H1 (cell line): ENCODE data around the gene NME8. TPM values are rescaled to one million over a fixed set of nuclear protein-coding genes. Genes with fewer than 3 reads are reported as not detected.

Experiments
- CTCF ChIA-PET: fragments of 300-600 bp; sonication (Branson Sonifier 250); formaldehyde crosslinking; loops from one replicate; lab custom pipeline; 2021; ENCODE audit not compliant: partially characterized antibody; lab: Charles Lee
- POLR2A ChIA-PET: fragments of 300-600 bp; sonication (Branson Sonifier 250); formaldehyde crosslinking; loops from one replicate; lab custom pipeline; 2021; ENCODE audit warnings: inconsistent platforms; ENCODE audit not compliant: partially characterized antibody; lab: Charles Lee
- DNase-seq, 2 experiments: peaks; one replicate each; pipeline versions ENCODE4 v3.0.0 to v3.0.0-alpha.2; 2010 to 2022; ENCODE audit warnings: low spot score in 2 of 2, low read depth in 1 of 2, mixed read lengths in 1 of 2
- FAIRE-seq: peaks from 2 replicates; lab custom pipeline; 2011; peaks lifted over from hg19 to GRCh38; lab: Jason Lieb, UNC
- H2AFZ ChIP-seq: 2 replicates; pipeline ENCODE4 v1.8.1; 2012; ENCODE audit warnings: low read length, inconsistent platforms
- H2AK5ac ChIP-seq: 2 replicates; pipeline ENCODE4 v1.6.1; 2013; ENCODE audit warnings: low read depth, low read length
- H2BK120ac ChIP-seq: replicated peaks from 2 replicates; pipeline ENCODE3; 2013; ENCODE audit warnings: low read depth, low read length, inconsistent platforms
- H2BK12ac ChIP-seq: 2 replicates; pipeline ENCODE4 v1.6.1; 2013; ENCODE audit warnings: low read depth, low read length
- H2BK15ac ChIP-seq: 2 replicates; pipeline ENCODE4 v1.6.1; 2013; ENCODE audit warnings: low read length
- H2BK20ac ChIP-seq: 2 replicates; pipeline ENCODE4 v1.6.1; 2013; ENCODE audit warnings: low read length
- H2BK5ac ChIP-seq: 2 replicates; pipeline ENCODE4 v1.6.1; 2013; ENCODE audit warnings: low read depth, low read length
- H3K14ac ChIP-seq: 2 replicates; pipeline ENCODE4 v1.6.1; 2013; ENCODE audit warnings: inconsistent platforms; ENCODE audit not compliant: insufficient read length
- H3K18ac ChIP-seq: 2 replicates; pipeline ENCODE4 v1.6.1; 2013; ENCODE audit warnings: low read length; ENCODE audit errors: extremely low read depth
- H3K23ac ChIP-seq: 2 replicates; pipeline ENCODE4 v1.6.1; 2013; ENCODE audit warnings: inconsistent platforms; ENCODE audit not compliant: insufficient read length
- H3K23me2 ChIP-seq: 2 replicates; pipeline ENCODE4 v1.6.1; 2013; ENCODE audit warnings: low read depth, low read length
- H3K27ac ChIP-seq: 2 replicates; pipeline ENCODE4 v1.6.1; 2011; ENCODE audit warnings: low read depth, low read length, inconsistent platforms
- H3K27me3 ChIP-seq, 4 experiments: replicated peaks in 1 of 4; 1 replicate in 1 of 4; 2 replicates in 3 of 4; pipeline versions ENCODE4 v1.6.1 to v1.8.1; 2011 to 2013; ENCODE audit warnings: low read length in 3 of 4, mild to moderate bottlenecking in 3 of 4, inconsistent platforms in 2 of 4, mixed read lengths in 2 of 4, moderate library complexity in 1 of 4; ENCODE audit not compliant: control insufficient read depth in 3 of 4, insufficient read depth in 3 of 4; ENCODE audit errors: extremely low read depth in 1 of 4
- H3K36me3 ChIP-seq, 4 experiments: 2 replicates each; pipeline versions ENCODE4 v1.6.1 to v1.8.1; 2011 to 2013; ENCODE audit warnings: mild to moderate bottlenecking in 4 of 4, low read length in 3 of 4, moderate library complexity in 2 of 4, control low read depth in 1 of 4, inconsistent platforms in 1 of 4; ENCODE audit not compliant: insufficient read depth in 4 of 4, control insufficient read depth in 2 of 4
- H3K4ac ChIP-seq: replicated peaks from 2 replicates; pipeline ENCODE3; 2013; ENCODE audit warnings: low read length, low read depth, mixed read lengths, inconsistent platforms; ENCODE audit not compliant: insufficient read length
- H3K4me1 ChIP-seq, 4 experiments: replicated peaks in 1 of 4; 1 replicate in 1 of 4; 2 replicates in 3 of 4; pipeline versions ENCODE4 v1.6.1 to v1.8.1; 2011 to 2013; ENCODE audit warnings: low read length in 3 of 4, inconsistent platforms in 2 of 4, mixed read lengths in 1 of 4; ENCODE audit not compliant: insufficient read depth in 4 of 4, control insufficient read depth in 3 of 4
- H3K4me2 ChIP-seq, 2 experiments: 2 replicates each; pipeline versions ENCODE4 v1.6.1 to v1.8.1; 2011 to 2013; ENCODE audit warnings: low read depth in 2 of 2, low read length in 2 of 2, control low read depth in 1 of 2, inconsistent platforms in 1 of 2, mild to moderate bottlenecking in 1 of 2; ENCODE audit not compliant: insufficient read depth in 1 of 2
- H3K4me3 ChIP-seq, 4 experiments: fragments of 200-600, 300-600 bp in 1 of 4; sonication (generic), shearing (Covaris generic), sonication (Bioruptor Twin) in 1 of 4; 2 replicates each; pipeline versions ENCODE4 v1.5.1 to v1.8.1; 2011 to 2016; ENCODE audit warnings: low read length in 4 of 4, low read depth in 3 of 4, control low read depth in 2 of 4, inconsistent platforms in 2 of 4, mild to moderate bottlenecking in 2 of 4, mixed read lengths in 1 of 4, moderate library complexity in 1 of 4; ENCODE audit not compliant: insufficient read depth in 2 of 4; ENCODE audit errors: extremely low read depth in 1 of 4
- H3K56ac ChIP-seq: replicated peaks from 2 replicates; pipeline ENCODE3; 2013; ENCODE audit warnings: low read depth, mild to moderate bottlenecking, mixed read lengths, low read length, inconsistent platforms; ENCODE audit not compliant: insufficient read length
- H3K79me1 ChIP-seq: 2 replicates; pipeline ENCODE4 v1.6.1; 2013; ENCODE audit warnings: low read depth, low read length, control low read depth
- H3K79me2 ChIP-seq, 2 experiments: 2 replicates each; pipeline versions ENCODE4 v1.6.1 to v1.8.1; 2012 to 2013; ENCODE audit warnings: low read length in 2 of 2, mild to moderate bottlenecking in 2 of 2, inconsistent platforms in 1 of 2; ENCODE audit not compliant: insufficient read depth in 2 of 2, control insufficient read depth in 1 of 2
- H3K9ac ChIP-seq, 4 experiments: replicated peaks in 1 of 4; 1 replicate in 1 of 4; 2 replicates in 3 of 4; pipeline versions ENCODE4 v1.6.1 to v1.8.1; 2011 to 2013; ENCODE audit warnings: low read depth in 3 of 4, low read length in 3 of 4, control low read depth in 2 of 4, mild to moderate bottlenecking in 2 of 4, moderate library complexity in 2 of 4, inconsistent platforms in 1 of 4; ENCODE audit errors: extremely low read depth in 1 of 4
- H3K9me3 ChIP-seq, 2 experiments: 2 replicates each; pipeline versions ENCODE4 v1.6.1 to v1.8.1; 2012 to 2013; ENCODE audit warnings: mild to moderate bottlenecking in 2 of 2, moderate library complexity in 2 of 2, control low read depth in 1 of 2, inconsistent platforms in 1 of 2, low read depth in 1 of 2, low read length in 1 of 2, mixed read lengths in 1 of 2; ENCODE audit not compliant: insufficient read depth in 2 of 2
- H4K20me1 ChIP-seq, 2 experiments: replicated peaks in 1 of 2; 2 replicates each; pipeline versions ENCODE3 to v1.8.1; 2011 to 2013; ENCODE audit warnings: inconsistent platforms in 2 of 2, low read length in 2 of 2, mild to moderate bottlenecking in 1 of 2; ENCODE audit not compliant: insufficient read depth in 2 of 2, control insufficient read depth in 1 of 2
- H4K5ac ChIP-seq: 2 replicates; pipeline ENCODE4 v1.6.1; 2013; ENCODE audit warnings: low read length, low read depth, mixed read lengths, inconsistent platforms; ENCODE audit not compliant: insufficient read length
- H4K8ac ChIP-seq: 2 replicates; pipeline ENCODE4 v1.8.0; 2013; ENCODE audit warnings: mild to moderate bottlenecking, moderate library complexity, low read length, inconsistent platforms; ENCODE audit not compliant: insufficient read depth; ENCODE audit errors: extremely low read depth
- H4K91ac ChIP-seq: replicated peaks from 2 replicates; pipeline ENCODE3; 2013; ENCODE audit warnings: low read length, mixed read lengths, inconsistent platforms; ENCODE audit not compliant: insufficient read length
- JUND ChIP-seq: IDR thresholded peaks from 2 replicates; pipeline ENCODE4 v1.6.1; 2011; ENCODE audit warnings: mild to moderate bottlenecking, improper control_type of control experiment, low read length
- KDM4A ChIP-seq: IDR thresholded peaks from one replicate; pipeline ENCODE4 v1.7.1; 2012; ENCODE audit warnings: low read depth, mild to moderate bottlenecking, moderate library complexity, low read length, inconsistent platforms; ENCODE audit not compliant: severe bottlenecking
- NANOG ChIP-seq: IDR thresholded peaks from 2 replicates; pipeline ENCODE4 v1.6.1; 2011; ENCODE audit warnings: low read length, low read depth, mild to moderate bottlenecking, inconsistent platforms; ENCODE audit not compliant: insufficient read depth, poor library complexity, severe bottlenecking
- WGBS, 2 experiments: shearing (Covaris generic) in 1 of 2; methylation state at CpG; one replicate each; pipeline versions ENCODE4 v1.1.6 to v1.1.7; 2013 to 2015; ENCODE audit warnings: low lambda C conversion rate in 2 of 2, mixed read lengths in 2 of 2, inconsistent platforms in 1 of 2, low coverage in 1 of 2, missing lambda C conversion rate in 1 of 2; ENCODE audit not compliant: insufficient replicate concordance in 2 of 2, insufficient coverage in 1 of 2, insufficient read length in 1 of 2; ENCODE audit errors: extremely low coverage in 1 of 2, missing lambda C conversion rate in 1 of 2; 5-methylcytosine and 5-hydroxymethylcytosine counted together
- polyA plus RNA-seq, 7 experiments: library from polyadenylated mRNA; depleted of rRNA in 3 of 7; stranded (reverse) in 5 of 7; unstranded in 2 of 7; fragments of >200 nt in 5 of 7; fragments of 200-250 nt in 2 of 7; gene quantifications; 1 replicate in 5 of 7; 2 replicates in 1 of 7; 4 replicates in 1 of 7; pipeline versions ENCODE4 v1.2.1 to v1.2.3, GENCODE V29; 2011 to 2013; ENCODE audit warnings: missing spikeins in 2 of 7, mixed read lengths in 2 of 7
- total RNA-seq: library from RNA; stranded (reverse); fragmentation: NEBNext Ultra II Directional; extraction: Animal tissue kit (Norgen Biotek cat#: 25700); gene quantifications from 2 replicates; pipeline ENCODE4 v1.2.1, GENCODE V29; 2021

The NME8 gene
- total and polyA plus RNA-seq, 2 of the 8 experiments (the other 6 are each of a cell fraction or from before 2014, with no cell fraction given): 0.22 to 0.44 TPM

- ChIA-PET CTCF (interaction anchor here (0.7 to 1.7 kb wide), 2 partner anchors 24 to 1480 kb away, joined by 3 to 4 read pairs; no protein-coding TSS in a partner anchor), POLR2A (no interaction called here)
- Histone ChIP-seq H3K9ac (no peak overlapping the region), H2BK15ac (no peak overlapping the region), H3K4me3 (no peak overlapping the region), H3K4ac (no peak overlapping the region), H4K20me1 (no peaks in the 10 kb centered on the region), H3K79me1 (no peaks in the 10 kb centered on the region; the same call in 1 of the 2 replicates), H3K27me3 (no peaks in the 10 kb centered on the region), H3K4me1 (peaks cover 0 to 6% (median 4%) of the 10 kb centered on the region in 4 experiments; a peak in 3 of 7 replicates), H3K9me3 (peaks cover 5 to 6% of the 10 kb centered on the region in 2 experiments; a peak in 1 of 4 replicates), H3K4me2 (no peak overlapping the region), H3K23ac (no peak overlapping the region), H3K18ac (no peak overlapping the region), H3K23me2 (no peaks in the 10 kb centered on the region), H2BK20ac (no peak overlapping the region), H3K36me3 (no peaks in the 10 kb centered on the region), H3K27ac (0 out of 2 replicates have a peak overlapping the region, but pooled peaks have one; percentile 34), H2BK120ac (no peak overlapping the region), H2BK5ac (no peak overlapping the region), H2AFZ (no peak overlapping the region), H2BK12ac (peak overlapping the region; percentile 27; the same call in 1 of the 2 replicates), H3K14ac (no peak overlapping the region), H4K8ac (no peak overlapping the region), H4K5ac (no peak overlapping the region), H4K91ac (no peak overlapping the region), H3K79me2 (no peaks in the 10 kb centered on the region), H2AK5ac (no peak overlapping the region), H3K56ac (no peak overlapping the region)
- WGBS, 2 experiments: 79% methylated on average over 12 of the region's 12 CpGs; no CpG with 5 or more reads in 1 of the 2 experiments
- peak in 1 of 2 experiments; percentile 53 for DNase-seq
- FAIRE-seq: no peak
- no peak for TF ChIP-seq NANOG
- no peak for TF ChIP-seq KDM4A
- TF ChIP-seq JUND: no peak
These were observed 94.7 kb downstream of the NME8 start for GRCh38 chr7:37942934-37943610.
